ENCODE measurements around the gene CALD1. TPM values are rescaled to one million over a fixed set of nuclear protein-coding genes. Genes with fewer than 3 reads are reported as not detected.
A peak's percentile ranks its signal among the peaks of the same experiment; 100 is the strongest.

Gene CALD1
- total RNA-seq, 1 donor from 2014 or later: 230 TPM

- Mint-ChIP-seq H3K27me3 (ENCODE audit: unreplicated experiment) (peaks cover 3% of the 10 kb centered on the region), H3K36me3 (ENCODE audit: low read depth, unreplicated experiment) (peaks cover 19% of the 10 kb centered on the region), H3K9me3 (ENCODE audit: unreplicated experiment) (no peaks in the 10 kb centered on the region), H3K27ac (ENCODE audit: unreplicated experiment) (peak overlapping the region; percentile 93), H3K4me1 (ENCODE audit: unreplicated experiment) (peaks cover 12% of the 10 kb centered on the region), H3K4me3 (ENCODE audit: unreplicated experiment) (no peak overlapping the region)
- no peak for TF ChIP-seq CTCF (IDR thresholded peaks at IDR 0.05; ENCODE audit: unreplicated experiment)
- no peak for DNase-seq (ENCODE audit: low spot score)
These were observed 161.3 kb downstream of the CALD1 start for GRCh38 chr7:134940729-134941128.

DNA sequence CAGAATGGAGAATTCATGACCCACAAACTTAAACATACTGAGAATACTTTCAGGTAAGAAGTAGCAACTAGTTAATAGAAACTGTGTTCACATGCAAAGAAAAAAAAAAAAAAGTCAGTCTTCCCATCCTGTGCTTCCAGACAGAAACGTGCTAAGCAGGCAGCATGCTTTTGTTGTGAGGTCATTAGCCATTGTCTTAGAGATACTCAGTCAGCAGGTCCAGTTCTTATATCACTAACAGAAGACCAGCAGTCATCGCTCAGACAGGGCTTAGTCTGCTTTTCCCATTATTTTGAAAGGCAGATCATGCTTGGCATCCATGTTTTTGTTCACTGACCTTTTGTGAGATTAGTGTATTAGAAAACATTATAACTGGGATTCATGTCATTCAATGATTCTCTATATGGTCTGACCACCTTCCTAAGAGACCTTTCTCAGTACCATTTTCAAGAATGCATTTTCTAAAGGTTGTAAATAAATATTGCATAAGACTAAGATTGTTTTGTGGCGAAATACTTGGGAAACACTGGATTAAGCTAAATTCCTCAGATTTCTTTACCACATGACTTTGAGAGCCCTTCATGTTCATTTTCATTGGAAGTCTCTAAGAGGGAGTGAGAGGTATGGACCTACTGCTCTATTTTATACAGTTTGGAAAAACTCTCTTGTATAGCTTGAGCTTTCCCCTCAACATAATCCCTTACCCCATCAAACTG lies 161.9 kb downstream of the CALD1 start:
- H3K9me3 Mint-ChIP-seq (ENCODE audit: unreplicated experiment): no peaks in the 10 kb centered on the region
- no peak overlapping the region for H3K4me3 Mint-ChIP-seq (ENCODE audit: unreplicated experiment)
- H3K27me3 Mint-ChIP-seq (ENCODE audit: unreplicated experiment): peaks cover 3% of the 10 kb centered on the region
- TF ChIP-seq CTCF (IDR thresholded peaks at IDR 0.05; ENCODE audit: unreplicated experiment): no peak
- H3K4me1 Mint-ChIP-seq (ENCODE audit: unreplicated experiment): peaks cover 12% of the 10 kb centered on the region
- peak overlapping the region; percentile 93 for H3K27ac Mint-ChIP-seq (ENCODE audit: unreplicated experiment)
- peaks cover 22% of the 10 kb centered on the region for H3K36me3 Mint-ChIP-seq (ENCODE audit: low read depth, unreplicated experiment)
- peak; percentile 41 for DNase-seq (ENCODE audit: low spot score)

DNA sequence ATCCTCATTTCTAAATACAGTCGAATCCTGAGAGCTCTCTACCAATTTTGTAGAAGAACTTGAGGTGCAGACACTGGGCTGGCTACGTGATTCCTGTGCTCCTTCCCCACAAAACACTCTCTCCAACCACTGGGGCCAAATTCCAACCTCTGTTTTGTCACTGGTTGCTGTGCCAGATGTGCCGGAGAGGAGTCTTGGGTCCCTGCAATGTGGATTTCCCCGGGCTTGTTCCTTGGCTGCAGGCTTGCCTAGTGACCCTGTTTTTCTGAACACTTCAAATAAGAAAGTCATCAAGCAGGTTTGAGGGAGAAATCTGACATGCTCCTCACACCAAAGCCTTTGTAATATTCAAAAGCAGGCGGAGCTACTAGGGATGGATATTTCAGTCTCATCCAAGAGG lies 162.5 kb downstream of the CALD1 start:
- Mint-ChIP-seq H3K4me3 (ENCODE audit: unreplicated experiment) (no peak overlapping the region), H3K36me3 (ENCODE audit: low read depth, unreplicated experiment) (peaks cover 22% of the 10 kb centered on the region), H3K27me3 (ENCODE audit: unreplicated experiment) (peaks cover 3% of the 10 kb centered on the region), H3K4me1 (ENCODE audit: unreplicated experiment) (peaks cover 12% of the 10 kb centered on the region), H3K9me3 (ENCODE audit: unreplicated experiment) (no peaks in the 10 kb centered on the region), H3K27ac (ENCODE audit: unreplicated experiment) (peak overlapping the region; percentile 93)
- DNase-seq (ENCODE audit: low spot score): no peak
- TF ChIP-seq CTCF (IDR thresholded peaks at IDR 0.05; ENCODE audit: unreplicated experiment): no peak

- DNase-seq (ENCODE audit: low spot score): no peak
- peaks cover 27% of the 10 kb centered on the region for H3K36me3 Mint-ChIP-seq (ENCODE audit: low read depth, unreplicated experiment)
- peak overlapping the region; percentile 4 for H3K27ac Mint-ChIP-seq (ENCODE audit: unreplicated experiment)
- H3K4me3 Mint-ChIP-seq (ENCODE audit: unreplicated experiment): no peak overlapping the region
- TF ChIP-seq CTCF (IDR thresholded peaks at IDR 0.05; ENCODE audit: unreplicated experiment): no peak
- no peaks in the 10 kb centered on the region for H3K9me3 Mint-ChIP-seq (ENCODE audit: unreplicated experiment)
- H3K27me3 Mint-ChIP-seq (ENCODE audit: unreplicated experiment): peaks cover 3% of the 10 kb centered on the region
- H3K4me1 Mint-ChIP-seq (ENCODE audit: unreplicated experiment): peaks cover 12% of the 10 kb centered on the region
These were observed 163.4 kb downstream of the CALD1 start for GRCh38 chr7:134942690-134943466.

Data from endothelial cell (in vitro differentiated cells).